Inferior parietal cortex (tissue), 1 donor: ENCODE results near the gene SPIC.
"Not testable (repeated sequence)": the region's sequence is repeated elsewhere in the genome, so short reads cannot be mapped to it uniquely, and the experiment has no call there.

Experiments used
- DNase-seq: peaks from one replicate; pipeline ENCODE4 v3.0.0-alpha.2; 2016; ENCODE audit errors: extremely low spot score

Gene SPIC

GRCh38 chr12:101474711-101475386 is at the start of gene SPIC:
TSS of gene SPIC (plus strand) at chr12:101475336. CDS start at chr12:101476905, 1,569 bp downstream.
- DNase-seq, result no peak

GRCh38 chr12:101430456-101430855 is 44.7 kb upstream of the SPIC start:
- DNase-seq, result no peak

GRCh38 chr12:101436136-101436535 is 39.0 kb upstream of the SPIC start:
- no peak for DNase-seq

GRCh38 chr12:101439236-101439635 is 35.9 kb upstream of the SPIC start:
- DNase-seq, result no peak

GRCh38 chr12:101441461-101442224 is 33.5 kb upstream of the SPIC start:
- no peak for DNase-seq

- no peak for DNase-seq
Measured at GRCh38 chr12:101455685-101456084, 19.5 kb upstream of the SPIC start.

- no peak for DNase-seq
Measured at GRCh38 chr12:101459642-101460346, 15.3 kb upstream of the SPIC start.

GRCh38 chr12:101468948-101469347 is 6.2 kb upstream of the SPIC start:
- DNase-seq, result no peak

GRCh38 chr12:101470939-101471338 is 4.2 kb upstream of the SPIC start:
- DNase-seq, result no peak

- not testable (repeated sequence) for DNase-seq
Measured at GRCh38 chr12:101471878-101472277, 3.3 kb upstream of the SPIC start.

GRCh38 chr12:101474248-101474647 is 888 bp upstream of the SPIC start:
- DNase-seq, result no peak

GRCh38 chr12:101475751-101476305 is 692 bp downstream of the SPIC start:
- DNase-seq, result no peak

- DNase-seq, result no peak
Measured at GRCh38 chr12:101480849-101481248, 5.7 kb downstream of the SPIC start.

GRCh38 chr12:101485021-101485420 is 9.9 kb downstream of the SPIC start:
- DNase-seq, result peak; percentile 38

- DNase-seq, result no peak
Measured at GRCh38 chr12:101488469-101488868, 13.3 kb downstream of the SPIC start.

- DNase-seq, result no peak
Measured at GRCh38 chr12:101490286-101490920, 15.3 kb downstream of the SPIC start.

GRCh38 chr12:101491329-101491728 is 16.2 kb downstream of the SPIC start:
- no peak for DNase-seq

GRCh38 chr12:101493556-101493955 is 18.4 kb downstream of the SPIC start:
- no peak for DNase-seq

GRCh38 chr12:101498252-101498651 is 23.1 kb downstream of the SPIC start:
- DNase-seq, result peak; percentile 28

GRCh38 chr12:101501410-101501995 is 26.4 kb downstream of the SPIC start:
- DNase-seq, result no peak

GRCh38 chr12:101521136-101521535 is 46.0 kb downstream of the SPIC start:
- no peak for DNase-seq
